ENCODE data around the gene HTRA2. TPM values are rescaled to one million over a fixed set of nuclear protein-coding genes. Genes with fewer than 3 reads are reported as not detected.

The HTRA2 gene
- total and polyA plus RNA-seq, 9 of the 15 experiments (the other 6 are each of a cell fraction or from before 2014, with no cell fraction given), result 54.2 to 71.2 (median 65.8) TPM

- Histone ChIP-seq H3K9ac (ENCODE audit: insufficient read depth in 1 of 2, low read depth in 2 of 2, low read length in 2 of 2) (no peak overlapping the region), H3K4me3 (no peak overlapping the region), H3K9me3 (replicated peaks; ENCODE audit: control insufficient read depth, insufficient read depth, low read depth, low read length) (no peaks in the 10 kb centered on the region), H3K4me2 (ENCODE audit: insufficient read depth, low read length) (no peak overlapping the region), H3K36me3 (ENCODE audit: control insufficient read depth, insufficient read depth, low read length) (peaks cover 36% of the 10 kb centered on the region), H3K4me1 (replicated peaks in 1 of 2; ENCODE audit: control insufficient read depth in 2 of 2, insufficient read depth in 2 of 2, low read length in 2 of 2) (peaks cover 20 to 36% of the 10 kb centered on the region in 2 experiments; a peak in 4 of 5 replicates), H3K27ac (ENCODE audit: extremely low read depth, low read depth, low read length) (no peak overlapping the region), H3K9me1 (ENCODE audit: control insufficient read depth, insufficient read depth, low read length) (peaks cover 3% of the 10 kb centered on the region), H3K27me3 (ENCODE audit: control insufficient read depth in 2 of 2, insufficient read depth in 2 of 2, low read length in 2 of 2) (no peaks in the 10 kb centered on the region), H4K20me1 (replicated peaks; ENCODE audit: control insufficient read depth, insufficient read depth, low read length) (peaks cover 5% of the 10 kb centered on the region; the same call in 1 of the 2 replicates), H2AFZ (ENCODE audit: low read depth, low read length) (no peak overlapping the region), H3K79me2 (ENCODE audit: control insufficient read depth, insufficient read depth, low read length) (peaks cover 34% of the 10 kb centered on the region)
- ATAC-seq (no peak), DNase-seq (ENCODE audit: extremely low read depth in 1 of 4, low spot score in 3 of 4) (no peak), FAIRE-seq (no peak)
- in situ Hi-C loops (cut with MboI) (no loop called here), intact Hi-C loops (cut with micrococcal nuclease) (loop anchor here (5.0 kb wide), 2 partner anchors 54 to 281 kb away; no protein-coding TSS in a partner anchor)
- WGBS (ENCODE audit: insufficient coverage, low coverage, missing lambda C conversion rate), result 77% methylated on average over 4 of the region's 4 CpGs
- TF ChIP-seq TARDBP (IDR thresholded peaks at IDR 0.05) (no peak), MECOM (CRISPR knock-in tag; IDR thresholded peaks at IDR 0.05) (no peak), POLR2A (conservative IDR thresholded peaks at IDR 0.05) (peak; percentile 30; the same call in 1 of the 2 replicates), POLR2AphosphoS5 (IDR thresholded peaks at IDR 0.05; ENCODE audit: control insufficient read depth, insufficient read depth, low read depth, low read length) (0 out of 2 replicates have a peak, but pooled peaks have one; percentile 18)
- no TSS peak for BruUV-seq (replicated peaks)
- POLR2A ChIA-PET, result interaction anchor here (0.6 to 3.7 kb wide), 6 partner anchors 9 to 205 kb away, joined by 3 to 17 read pairs (median 4); partner anchors contain the start of genes INO80B and WBP1
- CTCF ChIA-PET (ENCODE audit: low intra/inter-chr PET ratio), result no interaction called here
These were observed 3.7 kb downstream of the HTRA2 start for GRCh38 chr2:74533464-74533863.

GRCh38 chr2:74534411-74534810 lies 4.7 kb downstream of the HTRA2 start:
- intact Hi-C loops (cut with micrococcal nuclease) (loop anchor here (5.0 kb wide), 2 partner anchors 53 to 282 kb away; no protein-coding TSS in a partner anchor), in situ Hi-C loops (cut with MboI) (no loop called here)
- POLR2A ChIA-PET, result interaction anchor here (3.7 kb wide), 1 partner anchor 12 kb away, joined by 17 read pairs; no protein-coding TSS in a partner anchor
- peak overlapping the region in 1 of 2 experiments; percentile 28; a peak in 1 of 4 replicates for H3K9ac ChIP-seq (ENCODE audit: insufficient read depth in 1 of 2, low read depth in 2 of 2, low read length in 2 of 2)
- peaks cover 3% of the 10 kb centered on the region for H3K9me1 ChIP-seq (ENCODE audit: control insufficient read depth, insufficient read depth, low read length)
- ATAC-seq, result no peak
- H3K27ac ChIP-seq (ENCODE audit: extremely low read depth, low read depth, low read length), result no peak overlapping the region
- no peak for FAIRE-seq
- WGBS (ENCODE audit: insufficient coverage, low coverage, missing lambda C conversion rate), result 77% methylated on average over 12 of the region's 12 CpGs
- H3K79me2 ChIP-seq (ENCODE audit: control insufficient read depth, insufficient read depth, low read length), result peaks cover 25% of the 10 kb centered on the region
- H3K27me3 ChIP-seq (ENCODE audit: control insufficient read depth in 2 of 2, insufficient read depth in 2 of 2, low read length in 2 of 2), result no peaks in the 10 kb centered on the region
- no peaks in the 10 kb centered on the region for H4K20me1 ChIP-seq (replicated peaks; ENCODE audit: control insufficient read depth, insufficient read depth, low read length)
- H2AFZ ChIP-seq (ENCODE audit: low read depth, low read length), result no peak overlapping the region
- H3K9me3 ChIP-seq (replicated peaks; ENCODE audit: control insufficient read depth, insufficient read depth, low read depth, low read length), result no peaks in the 10 kb centered on the region
- peaks cover 31% of the 10 kb centered on the region for H3K36me3 ChIP-seq (ENCODE audit: control insufficient read depth, insufficient read depth, low read length)
- no peak overlapping the region for H3K4me3 ChIP-seq
- CTCF ChIA-PET (ENCODE audit: low intra/inter-chr PET ratio), result no interaction called here
- H3K4me2 ChIP-seq (ENCODE audit: insufficient read depth, low read length), result no peak overlapping the region
- DNase-seq (ENCODE audit: extremely low read depth in 1 of 4, low spot score in 3 of 4), result no peak
- H3K4me1 ChIP-seq (replicated peaks in 1 of 2; ENCODE audit: control insufficient read depth in 2 of 2, insufficient read depth in 2 of 2, low read length in 2 of 2), result peaks cover 19 to 32% of the 10 kb centered on the region in 2 experiments; a peak in 4 of 5 replicates
- BruUV-seq (replicated peaks), result no TSS peak
- TF ChIP-seq MAFF (IDR thresholded peaks at IDR 0.05; ENCODE audit: low read length) (no peak), MAZ (CRISPR knock-in tag; conservative IDR thresholded peaks at IDR 0.05 in 1 of 2, IDR thresholded peaks at IDR 0.05 in 1 of 2) (no peak), BCOR (IDR thresholded peaks at IDR 0.05) (no peak), CBX3 (IDR thresholded peaks at IDR 0.05; ENCODE audit: borderline replicate concordance in 1 of 2, low read length in 2 of 2) (no peak), KDM5B (IDR thresholded peaks at IDR 0.05; ENCODE audit: insufficient replicate concordance, low read depth, low read length) (peak; percentile 38), RBFOX2 (IDR thresholded peaks at IDR 0.05; ENCODE audit: low read depth, low read length) (peak; percentile 26; the same call in 1 of the 2 replicates), POLR2G (IDR thresholded peaks at IDR 0.05; ENCODE audit: low read depth, low read length) (peak; percentile 61)

Data from K562 (cell line).